Activated CD8-positive, alpha-beta T cell treated with anti-CD3 and anti-CD28 coated beads, Interleukin-2, amount 10 ng/mL, durations not matched to agents 7 days and 5 days (primary cell): Measurements from ENCODE around the gene CLCN5. TPM values are rescaled to one million over a fixed set of nuclear protein-coding genes. Genes with fewer than 3 reads are reported as not detected.
A peak's percentile ranks its signal among the peaks of the same experiment; 100 is the strongest.

ENCODE experiments used
- ATAC-seq: fragments of 150-1000 bp; cut with Tn5 transposase; one replicate; pipeline ENCODE4 v1.10.0; 2021; ENCODE audit warnings: moderate library complexity
- CTCF ChIA-PET: fragments of 350-600 bp; sonication (Branson Sonifier 250); formaldehyde crosslinking; loops from one replicate; lab custom pipeline; 2021; ENCODE audit warnings: antibody characterized with exemption; lab: Charles Lee
- POLR2A ChIA-PET: fragments of 350-600 bp; sonication (Branson Sonifier 250); formaldehyde crosslinking; loops from one replicate; lab custom pipeline; 2021; ENCODE audit warnings: antibody characterized with exemption; lab: Charles Lee
- DNase-seq: peaks from one replicate; pipeline ENCODE4 v3.0.0-alpha.2; 2020
- H3K27ac Mint-ChIP-seq: one replicate; pipeline ENCODE4 v1.8.0; 2021; ENCODE audit warnings: mild to moderate bottlenecking, mixed read lengths
- H3K27me3 Mint-ChIP-seq: one replicate; pipeline ENCODE4 v1.8.0; 2021; ENCODE audit warnings: low read depth, mixed read lengths
- H3K36me3 Mint-ChIP-seq: one replicate; pipeline ENCODE4 v1.8.0; 2021; ENCODE audit warnings: low read depth, mixed read lengths
- H3K4me1 Mint-ChIP-seq: one replicate; pipeline ENCODE4 v1.8.0; 2021; ENCODE audit warnings: low read depth, mixed read lengths
- H3K4me3 Mint-ChIP-seq: one replicate; pipeline ENCODE4 v1.8.0; 2021; ENCODE audit warnings: mild to moderate bottlenecking, mixed read lengths
- H3K9me3 Mint-ChIP-seq: one replicate; pipeline ENCODE4 v1.8.0; 2022; ENCODE audit warnings: mixed read lengths; ENCODE audit not compliant: insufficient read depth
- microRNA-seq: library from miRNA; unstranded; fragments of <30 nt; microRNA quantifications from one replicate; pipeline ENCODE4 v1.2.0, GENCODE V29; 2022
- total RNA-seq, 2 experiments: library from RNA; stranded (reverse); gene quantifications; one replicate each; pipeline ENCODE4 v1.2.3, GENCODE V29; 2021

CLCN5 gene
- total RNA-seq, 2 experiments from 2014 or later: 4.0 TPM

DNA sequence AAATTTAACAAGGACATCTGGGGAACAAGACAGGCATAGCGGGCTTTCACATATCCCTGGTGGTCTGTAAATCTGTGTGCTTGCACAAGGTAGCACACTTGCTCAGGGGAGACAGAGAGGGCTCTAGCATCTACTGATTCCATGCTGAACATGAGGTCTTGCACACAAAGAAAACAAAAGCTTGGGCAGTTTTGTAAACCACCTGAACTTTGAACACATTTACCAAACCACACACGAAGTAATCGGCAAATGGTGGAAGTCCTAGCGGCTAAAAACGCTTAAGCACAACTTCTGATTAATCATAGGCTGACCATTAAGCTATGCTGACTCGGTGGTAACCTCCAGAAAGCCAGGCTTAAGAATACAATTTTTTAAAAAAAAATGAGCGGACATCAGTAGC lies 225.6 kb downstream of the CLCN5 start:
- no peaks in the 10 kb centered on the region for H3K9me3 Mint-ChIP-seq
- no peaks in the 10 kb centered on the region for H3K4me1 Mint-ChIP-seq
- H3K36me3 Mint-ChIP-seq: no peaks in the 10 kb centered on the region
- H3K4me3 Mint-ChIP-seq: no peak overlapping the region
- CTCF ChIA-PET: no interaction called here
- DNase-seq (no peak), ATAC-seq (no peak)
- H3K27me3 Mint-ChIP-seq: no peaks in the 10 kb centered on the region
- H3K27ac Mint-ChIP-seq: no peak overlapping the region
- POLR2A ChIA-PET: no interaction called here

Small RNA genes within 50 kb of the gene (microRNA-seq; reads per million reads assigned to microRNA genes)
- gene MIR188 (353 reads per million, percentile 73 among the genes with 10 or more reads in this experiment), gene MIR362 (263 reads per million, percentile 70 among the genes with 10 or more reads in this experiment), gene MIR500A (6.3 reads per million, percentile 8 among the genes with 10 or more reads in this experiment), gene MIR500B (not detected), gene MIR501 (97.0 reads per million, percentile 59 among the genes with 10 or more reads in this experiment), gene MIR502 (58.6 reads per million, percentile 52 among the genes with 10 or more reads in this experiment), gene MIR532 (1,337 reads per million, percentile 84 among the genes with 10 or more reads in this experiment), gene MIR660 (1,090 reads per million, percentile 82 among the genes with 10 or more reads in this experiment)

Other genes with a start within 250 kb of the CLCN5 start
- gene PAGE1, start 226.6 kb upstream of the CLCN5 start, total RNA-seq: not detected
- gene PAGE4, start 93.3 kb upstream of the CLCN5 start, total RNA-seq: not detected
- 1 to 10 TPM; 1.4 to 1.5 TPM for gene USP27X, start 43.1 kb upstream of the CLCN5 start, total RNA-seq